HG02678 (cell line): ENCODE results near the gene ACVR2A.
A peak's percentile ranks its signal among the peaks of the same experiment; 100 is the strongest.

Source experiments
- ATAC-seq: cut with Tn5 transposase; IDR thresholded peaks from one replicate; pipeline ENCODE4 v1.9.1; 2021; ENCODE audit warnings: mild to moderate bottlenecking, moderate library complexity; ENCODE audit not compliant: unreplicated experiment

Gene ACVR2A

DNA sequence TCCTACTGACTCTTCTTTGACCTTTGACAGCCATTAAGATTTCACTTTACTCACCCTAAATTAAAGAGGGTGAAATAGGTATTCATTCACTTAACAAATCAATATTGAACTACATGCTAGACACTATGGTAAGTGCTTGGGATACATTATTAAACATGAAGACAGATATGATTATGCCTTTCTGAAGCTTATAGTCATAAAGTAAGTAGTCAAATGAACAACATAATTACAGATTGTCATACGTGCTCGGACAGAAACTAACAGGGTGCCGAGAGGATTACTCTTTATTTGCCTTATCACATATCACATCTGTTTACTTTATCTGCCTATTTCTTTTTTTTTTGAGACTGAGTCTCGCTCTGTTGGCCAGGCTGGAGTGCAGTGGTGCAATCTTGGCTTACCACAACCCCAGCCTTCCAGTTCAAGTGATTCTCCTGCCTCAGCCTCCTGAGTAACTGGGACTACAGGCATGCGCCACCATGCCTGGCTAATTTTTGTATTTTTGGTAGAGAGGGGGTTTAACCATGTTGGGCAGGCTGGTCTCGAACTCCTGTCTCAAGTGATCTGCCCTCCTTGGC, 9.8 kb downstream of the ACVR2A start:
- ATAC-seq: no peak

DNA sequence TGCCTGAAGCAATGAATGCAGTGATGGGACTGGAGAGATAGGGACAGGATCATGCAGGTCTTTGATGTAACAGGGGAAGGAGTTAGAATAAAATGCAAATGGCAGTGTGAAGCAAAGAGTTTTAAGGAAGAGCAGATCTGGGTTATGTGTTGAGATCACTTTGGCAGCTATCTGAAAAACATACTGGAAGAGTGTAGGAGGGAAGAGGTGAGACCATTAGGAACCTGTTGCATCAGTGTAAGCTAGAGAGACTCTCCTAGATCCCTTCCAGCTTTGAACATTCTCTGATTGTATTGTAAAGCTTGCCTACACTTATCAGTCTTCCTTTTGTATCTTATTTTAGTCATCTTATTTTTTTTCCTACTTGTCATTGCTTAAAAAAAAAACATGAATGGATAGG, 10.5 kb downstream of the ACVR2A start:
- ATAC-seq: no peak

- no peak for ATAC-seq
Measured at GRCh38 chr2:147855977-147856376, 11.1 kb downstream of the ACVR2A start.

DNA sequence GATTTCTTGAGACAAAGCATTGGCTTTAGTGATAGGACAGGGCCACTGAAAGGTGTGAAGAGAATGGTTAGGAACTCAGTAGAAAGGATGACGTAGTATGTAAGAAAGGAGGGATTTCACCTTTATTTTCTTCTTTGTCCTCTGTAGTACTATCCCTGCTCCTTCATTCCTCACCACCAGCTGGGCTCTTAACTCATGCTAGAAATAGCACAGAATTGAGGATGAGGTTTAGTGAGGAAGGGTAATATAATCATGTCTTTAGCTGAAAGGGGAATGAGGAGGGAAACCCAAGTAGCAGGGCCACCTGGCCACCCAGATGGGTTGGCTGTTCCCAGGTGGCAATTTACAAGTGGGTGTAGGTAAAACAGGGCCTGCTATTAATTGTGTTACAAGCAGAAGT, 15.2 kb downstream of the ACVR2A start:
- ATAC-seq: no peak

- no peak for ATAC-seq
Measured at GRCh38 chr2:147862859-147863516, 18.2 kb downstream of the ACVR2A start.

DNA sequence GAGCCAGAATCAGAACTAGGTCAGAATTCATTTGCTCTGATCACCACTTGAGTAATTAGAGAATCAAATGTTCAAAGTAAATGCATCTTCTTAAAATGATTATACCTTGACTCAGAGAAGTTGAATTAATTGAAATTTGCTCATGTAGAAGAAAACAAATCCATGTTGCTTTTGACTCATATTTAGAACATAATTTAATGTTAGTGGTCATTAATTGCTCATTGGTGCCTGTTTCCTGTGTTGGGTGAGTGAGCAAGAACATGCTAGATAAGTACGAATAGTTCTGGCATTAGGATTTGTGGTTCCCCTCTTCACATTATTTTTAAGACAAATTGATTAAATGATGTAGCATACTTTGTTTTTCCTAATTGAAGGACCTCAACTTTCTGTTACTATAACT, 19.0 kb downstream of the ACVR2A start:
- ATAC-seq: no peak

DNA sequence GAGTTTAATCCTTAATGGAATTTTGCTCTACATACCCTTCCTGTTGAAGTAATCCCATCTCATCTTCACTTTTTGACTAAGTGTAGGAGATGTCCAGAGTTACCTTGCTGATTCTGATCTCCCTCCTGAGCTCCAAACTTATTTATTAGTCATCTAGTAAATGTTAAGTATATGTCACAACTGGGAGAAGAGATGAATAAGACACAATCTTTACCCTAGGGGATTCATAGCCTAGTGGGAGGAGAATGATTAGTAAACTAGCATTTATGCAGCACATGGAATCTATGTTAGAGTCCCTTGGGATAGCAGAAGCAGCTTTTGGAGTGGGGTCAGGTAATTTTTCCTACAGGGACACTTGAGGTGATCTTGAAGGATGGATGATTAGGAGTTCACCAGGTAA, 20.7 kb downstream of the ACVR2A start:
- ATAC-seq: no peak

- no peak for ATAC-seq
Measured at GRCh38 chr2:147867050-147867449, 22.2 kb downstream of the ACVR2A start.

- no peak for ATAC-seq
Measured at GRCh38 chr2:147869934-147870333, 25.1 kb downstream of the ACVR2A start.

GRCh38 chr2:147872967-147873366, 28.1 kb downstream of the ACVR2A start:
- ATAC-seq: no peak

DNA sequence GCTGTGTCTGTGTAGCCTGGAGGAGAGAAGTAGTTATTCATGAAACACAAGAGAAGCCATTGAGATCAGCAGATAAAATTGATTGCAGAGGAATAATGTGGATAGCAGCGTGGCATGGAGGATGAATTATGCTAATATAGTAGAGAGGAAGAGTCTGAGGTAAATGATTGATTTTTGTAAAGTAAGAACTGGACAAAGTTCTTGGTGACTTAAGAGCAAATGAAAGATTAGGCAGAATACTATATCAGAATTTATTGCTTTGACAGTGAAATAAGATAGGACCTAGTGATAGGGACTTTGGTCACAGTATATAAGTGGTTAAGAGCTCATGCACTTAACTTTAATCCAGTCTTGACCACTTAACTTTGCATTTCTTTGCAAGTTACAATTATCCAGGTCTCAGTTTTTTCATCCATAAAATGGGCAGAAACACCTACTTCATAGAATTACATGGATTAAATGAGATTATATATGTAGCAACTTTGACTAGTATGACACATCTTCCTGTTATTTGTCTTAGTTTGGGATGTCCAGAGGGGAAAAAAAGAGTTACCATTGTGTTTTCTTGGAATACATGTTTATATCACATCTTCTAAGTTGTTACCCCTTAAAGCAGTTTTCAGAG, 29.1 kb downstream of the ACVR2A start:
- ATAC-seq: no peak

DNA sequence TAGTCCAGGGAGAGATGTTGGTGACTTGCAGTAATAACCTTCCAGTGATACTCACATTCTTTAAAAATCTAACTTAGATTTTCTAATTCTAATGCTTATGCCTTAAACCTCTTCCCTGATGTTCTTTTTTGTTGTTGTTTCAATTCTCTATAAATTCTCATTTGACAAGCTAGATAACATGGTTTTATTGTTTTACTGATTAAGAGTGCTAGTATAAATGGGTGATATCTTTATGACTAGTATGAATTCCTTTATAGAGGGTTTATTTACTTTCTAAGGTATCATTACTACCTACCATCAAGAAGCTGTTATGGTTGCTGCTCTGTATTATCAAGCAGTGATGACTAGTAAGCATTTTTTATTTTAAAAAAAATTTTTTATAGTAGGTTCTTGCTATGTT, 35.0 kb downstream of the ACVR2A start:
- ATAC-seq: no peak

GRCh38 chr2:147882631-147883030, 37.8 kb downstream of the ACVR2A start:
- ATAC-seq: no peak

GRCh38 chr2:147884830-147885229, 40.0 kb downstream of the ACVR2A start:
- no peak for ATAC-seq

GRCh38 chr2:147886136-147886535, 41.3 kb downstream of the ACVR2A start:
- ATAC-seq: no peak

GRCh38 chr2:147888680-147889079, 43.9 kb downstream of the ACVR2A start:
- peak; percentile 56 for ATAC-seq

DNA sequence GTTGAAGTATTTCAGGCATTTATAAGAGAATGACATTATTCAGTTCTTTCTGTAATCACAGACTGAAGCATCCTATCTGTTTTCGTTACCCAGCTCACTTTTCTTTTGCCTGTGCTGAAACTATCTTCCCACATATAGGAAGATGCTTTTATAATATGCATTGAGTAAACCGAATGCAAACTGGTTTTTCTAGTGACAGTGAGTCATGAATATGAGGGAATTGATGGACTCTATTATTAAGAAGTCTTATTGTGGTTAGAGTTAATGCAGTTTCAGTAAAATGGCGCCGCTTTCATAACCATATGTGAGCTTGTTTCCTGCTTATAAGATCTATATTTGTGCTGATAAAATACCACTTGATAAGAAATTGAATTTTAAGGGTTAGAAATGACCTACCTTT, 59.2 kb downstream of the ACVR2A start:
- no peak for ATAC-seq

DNA sequence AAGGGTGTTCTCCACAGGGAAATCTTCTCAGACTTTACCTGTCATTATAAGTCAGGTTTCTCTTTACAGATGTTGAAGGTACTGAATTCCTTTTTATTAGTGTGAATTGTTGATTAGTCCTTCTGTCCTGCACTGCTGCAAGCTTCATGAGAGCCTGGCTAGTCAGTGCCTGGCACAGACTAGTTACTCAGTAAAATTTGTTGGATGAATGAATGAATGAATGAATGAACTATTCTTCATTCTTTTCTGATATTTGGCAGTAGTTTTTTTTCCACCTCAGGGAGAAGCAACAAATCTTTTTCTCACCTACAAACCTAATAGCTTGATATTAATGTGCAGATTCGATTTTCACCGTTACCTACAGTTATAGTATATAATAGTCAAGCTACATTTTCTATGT, 64.3 kb downstream of the ACVR2A start:
- no peak for ATAC-seq

DNA sequence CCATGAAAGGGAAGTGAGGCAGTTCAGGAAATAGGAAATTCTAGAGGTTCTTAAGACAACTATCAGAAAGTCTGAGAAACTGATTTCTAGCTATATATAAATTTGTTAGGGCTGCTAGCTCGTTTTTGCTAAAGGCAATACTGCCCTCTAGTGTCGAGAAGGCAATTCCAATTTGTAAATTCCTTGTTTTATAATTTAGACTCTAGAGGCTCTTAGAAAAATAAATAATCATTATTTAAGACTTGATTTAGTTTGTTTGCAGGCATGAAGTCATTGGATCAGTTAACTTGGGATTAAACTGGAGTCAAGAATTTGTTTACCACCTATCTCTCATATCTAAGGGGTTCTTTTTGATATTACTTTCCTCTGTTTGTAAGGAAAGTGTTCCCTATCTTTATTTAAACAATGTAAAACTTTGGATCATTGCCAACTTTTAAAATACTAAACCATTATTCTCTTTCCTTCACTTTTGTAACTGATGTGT, 66.2 kb downstream of the ACVR2A start:
- peak; percentile 45 for ATAC-seq

DNA sequence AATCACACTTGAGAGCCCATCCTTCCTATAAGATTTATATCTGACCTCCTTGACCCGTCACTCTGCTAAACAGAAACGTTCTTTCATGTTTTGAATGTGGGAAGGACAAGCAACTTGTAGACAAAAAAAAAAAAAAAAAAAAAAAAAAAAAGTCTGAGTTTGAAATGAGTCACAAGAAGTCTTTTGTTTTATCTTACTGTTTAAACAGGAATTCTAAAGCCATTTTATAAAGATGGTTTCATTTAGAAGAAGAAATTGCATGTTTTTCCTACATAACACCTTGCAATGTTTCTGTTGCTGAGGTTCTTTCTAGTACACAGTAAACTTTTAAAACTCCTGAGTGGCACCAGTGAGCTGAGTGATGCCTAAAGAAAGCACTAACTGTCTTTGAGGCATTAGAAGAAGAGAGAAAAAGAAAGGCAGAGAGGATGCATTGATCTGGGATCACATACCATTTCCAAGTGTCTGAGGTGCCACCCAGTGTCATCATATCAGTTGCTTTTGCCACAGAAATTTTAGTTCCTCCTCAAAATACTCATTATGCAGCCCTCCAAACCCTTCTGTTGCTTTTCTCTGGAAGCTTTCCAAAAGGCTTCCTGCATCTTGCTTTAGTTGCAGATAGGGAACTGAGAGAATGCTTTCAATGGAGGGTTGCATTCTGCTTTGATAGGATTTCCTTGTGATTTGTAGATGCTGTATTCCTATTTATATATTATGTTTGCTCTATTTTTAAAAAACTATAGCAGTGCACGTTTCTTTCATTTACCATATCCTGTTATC, 69.1 kb downstream of the ACVR2A start:
- no peak for ATAC-seq

DNA sequence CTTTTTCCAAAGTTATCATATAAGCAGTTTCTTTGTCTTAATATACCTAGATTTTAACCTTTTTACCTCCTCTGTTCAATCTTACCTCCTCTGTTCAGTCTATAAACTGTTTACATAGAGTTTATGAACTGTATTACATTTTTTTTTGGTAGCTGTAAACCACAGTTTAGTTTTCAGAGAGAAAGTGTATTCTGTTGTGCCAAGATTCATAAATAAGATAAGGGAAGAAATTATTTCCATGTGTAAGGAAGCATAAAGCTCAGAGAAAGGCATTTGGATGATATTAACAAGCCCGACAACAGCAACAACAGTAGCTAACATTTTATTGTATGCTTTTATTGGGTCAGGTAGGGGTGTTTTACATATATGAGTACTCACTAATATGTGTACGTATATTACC, 71.2 kb downstream of the ACVR2A start:
- no peak for ATAC-seq

DNA sequence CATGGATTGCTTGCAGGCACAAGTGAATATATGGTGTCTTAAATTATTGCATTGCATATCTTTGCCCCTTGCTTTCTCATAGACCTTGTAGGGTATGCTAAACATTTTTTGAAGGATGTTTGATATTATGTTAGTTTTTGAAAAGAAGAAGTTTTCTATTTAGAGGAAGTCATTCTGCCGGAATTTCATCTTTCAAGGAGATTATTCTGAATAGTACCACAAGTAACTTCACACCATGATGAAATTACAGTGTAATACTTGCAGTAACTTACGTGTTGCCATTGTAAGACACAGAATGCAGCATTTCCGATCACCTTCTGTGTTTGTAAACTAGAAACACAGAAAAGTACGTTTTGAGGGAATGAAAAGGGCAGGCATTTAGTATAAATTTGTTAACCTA, 71.9 kb downstream of the ACVR2A start:
- no peak for ATAC-seq
